Esophagus squamous epithelium (tissue), 5 donors: ENCODE data around the gene ENDOG. TPM values are rescaled to one million over a fixed set of nuclear protein-coding genes. Genes with fewer than 3 reads are reported as not detected.

Source experiments
- DNase-seq: peaks from one replicate; lab custom pipeline; 2025; lab: John Stamatoyannopoulos, UW
- H3K27ac ChIP-seq, 4 donors: fragments of 200-600 bp; sonication (generic); one replicate each; pipeline ENCODE4 v1.5.1; 2016 to 2019; ENCODE audit warnings: mild to moderate bottlenecking in 1 of 4
- H3K27me3 ChIP-seq, 4 donors: fragments of 200-600 bp; sonication (generic); 1 replicate in 3 of 4; 2 replicates in 1 of 4; pipeline versions ENCODE4 v1.5.1 to v1.6.0; 2017 to 2021; ENCODE audit warnings: antibody characterized with exemption in 1 of 4
- H3K36me3 ChIP-seq, 3 donors: fragments of 200-600 bp; sonication (generic); one replicate each; pipeline ENCODE4 v1.5.1; 2016 to 2019
- H3K4me1 ChIP-seq, 3 donors: fragments of 200-600 bp; sonication (generic); one replicate each; pipeline ENCODE4 v1.5.1; 2017 to 2019
- H3K4me3 ChIP-seq, 4 donors: fragments of 200-600 bp; sonication (generic); 1 replicate in 3 of 4; 2 replicates in 1 of 4; pipeline ENCODE4 v1.5.1; 2016 to 2019; ENCODE audit warnings: mild to moderate bottlenecking in 2 of 4, moderate library complexity in 1 of 4
- H3K9me3 ChIP-seq, 3 donors: fragments of 200-600 bp; sonication (generic); one replicate each; pipeline ENCODE4 v1.5.1; 2016 to 2019
- CTCF ChIP-seq, 6 experiments: fragments of 450-650 bp in 4 of 6; fragments of 200-600 bp in 2 of 6; sonication (generic) in 2 of 6; IDR thresholded peaks; one replicate each; pipeline ENCODE4 v1.5.1; 2016 to 2019; ENCODE audit warnings: antibody characterized with exemption in 6 of 6, mild to moderate bottlenecking in 4 of 6, moderate library complexity in 4 of 6
- POLR2A ChIP-seq, 4 donors: fragments of 450-650 bp; IDR thresholded peaks; one replicate each; pipeline ENCODE4 v1.6.1; 2017; ENCODE audit warnings: antibody characterized with exemption in 4 of 4, mild to moderate bottlenecking in 4 of 4, moderate library complexity in 3 of 4
- WGBS, 2 donors: methylation state at CpG; one replicate each; pipeline ENCODE4 v1.1.5; 2018; 5-methylcytosine and 5-hydroxymethylcytosine counted together
- intact Hi-C: fragments of 100-400 bp; cut with DNase I; formaldehyde crosslinking; loops from one replicate; pipeline ENCODE4 v1.15.0; 2022
- total RNA-seq, 4 donors: library from RNA; depleted of rRNA; stranded (reverse); fragments of >200 nt; gene quantifications; one replicate each; pipeline ENCODE4 v1.1.0, GENCODE V29; 2016
- donor health status: DM: yes; HTN: yes; CAD: no.

Gene ENDOG
- total RNA-seq, 4 donors from 2014 or later = 21.2 to 40.1 (median 36.5) TPM

DNA sequence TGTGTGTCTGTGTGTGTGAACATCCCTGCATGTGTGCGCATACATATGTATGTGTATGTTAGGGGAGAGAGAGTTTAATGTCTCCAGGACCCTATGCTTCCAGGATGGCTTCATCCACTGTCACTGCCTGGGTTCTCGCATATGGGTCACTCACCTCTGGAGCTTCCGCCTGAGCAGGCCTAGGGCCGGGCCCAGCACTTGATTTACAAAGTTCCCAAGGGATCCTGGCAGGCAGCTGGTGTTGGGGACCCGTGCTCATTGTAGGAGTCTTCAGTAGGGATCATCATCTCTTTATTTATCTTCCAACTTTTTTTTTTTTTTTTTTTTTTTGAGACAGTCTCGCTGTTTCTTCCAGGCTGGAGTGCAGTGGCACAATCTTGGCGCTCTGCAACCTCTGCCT, 18.2 kb upstream of the ENDOG start:
- H3K4me3 ChIP-seq = no peak overlapping the region
- peaks cover 19 to 98% (median 54%) of the 10 kb centered on the region in 3 donors for H3K36me3 ChIP-seq
- no peak overlapping the region for H3K27ac ChIP-seq
- no peaks in the 10 kb centered on the region for H3K4me1 ChIP-seq
- H3K27me3 ChIP-seq = no peaks in the 10 kb centered on the region
- no peak for DNase-seq
- intact Hi-C loops = no loop called here
- H3K9me3 ChIP-seq = no peaks in the 10 kb centered on the region
- whole genome bisulfite sequencing, 2 donors = 94% methylated on average over 7 of the region's 7 CpGs
- TF ChIP-seq POLR2A (IDR thresholded peaks at IDR 0.05) (no peak), CTCF (IDR thresholded peaks at IDR 0.05) (no peak)

GRCh38 chr9:128802482-128802881, 15.8 kb upstream of the ENDOG start:
- H3K27ac ChIP-seq = no peak overlapping the region
- TF ChIP-seq POLR2A (IDR thresholded peaks at IDR 0.05) = no peak
- no peak for TF ChIP-seq CTCF (IDR thresholded peaks at IDR 0.05)
- no peaks in the 10 kb centered on the region for H3K27me3 ChIP-seq
- intact Hi-C loops = no loop called here
- 96 to 97% methylated on average over 4 of the region's 4 CpGs for WGBS, 2 donors
- H3K4me1 ChIP-seq = no peaks in the 10 kb centered on the region
- H3K4me3 ChIP-seq = no peak overlapping the region
- no peak for DNase-seq
- H3K36me3 ChIP-seq = peaks cover 16 to 100% (median 56%) of the 10 kb centered on the region in 3 donors
- H3K9me3 ChIP-seq = no peaks in the 10 kb centered on the region

DNA sequence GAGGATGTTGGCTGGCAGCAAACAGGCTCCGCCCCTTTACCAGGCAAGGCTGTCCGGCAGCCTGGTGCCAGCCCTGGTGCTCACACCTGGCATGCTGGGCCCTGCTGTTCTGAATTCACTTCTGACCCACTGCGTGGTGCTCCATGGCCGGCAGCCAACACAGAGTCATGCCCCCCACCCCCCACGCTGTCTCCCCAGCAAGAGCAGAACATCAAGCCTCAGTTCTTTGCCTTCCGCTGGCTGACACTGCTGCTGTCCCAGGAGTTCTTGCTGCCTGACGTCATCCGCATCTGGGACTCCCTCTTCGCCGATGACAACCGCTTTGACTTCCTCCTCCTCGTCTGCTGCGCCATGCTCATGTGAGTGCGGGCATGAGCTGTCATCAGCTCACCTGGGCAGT, 12.6 kb upstream of the ENDOG start:
- peaks cover 14 to 92% (median 25%) of the 10 kb centered on the region in 3 donors for H3K36me3 ChIP-seq
- H3K27ac ChIP-seq = no peak overlapping the region
- no peak overlapping the region for H3K4me3 ChIP-seq
- H3K4me1 ChIP-seq = peaks cover 0 to under 1% (median 0%) of the 10 kb centered on the region in 3 donors
- no peak for DNase-seq
- WGBS, 2 donors = 63 to 90% methylated on average over 7 to 11 of the region's 14 CpGs
- no peaks in the 10 kb centered on the region for H3K9me3 ChIP-seq
- no peaks in the 10 kb centered on the region for H3K27me3 ChIP-seq
- intact Hi-C loops = no loop called here
- TF ChIP-seq CTCF (IDR thresholded peaks at IDR 0.05) (no peak), POLR2A (IDR thresholded peaks at IDR 0.05) (no peak)

- H3K27ac ChIP-seq = no peak overlapping the region
- intact Hi-C loops = no loop called here
- WGBS, 2 donors = 88% methylated on average over 7 of the region's 14 CpGs; no CpG with 5 or more reads in 1 of the 2 donors
- H3K4me3 ChIP-seq = no peak overlapping the region
- H3K4me1 ChIP-seq = peaks cover 0 to 8% (median 0%) of the 10 kb centered on the region in 3 donors
- peaks cover 14 to 70% (median 21%) of the 10 kb centered on the region in 3 donors for H3K36me3 ChIP-seq
- DNase-seq = no peak
- no peaks in the 10 kb centered on the region for H3K9me3 ChIP-seq
- no peak for TF ChIP-seq POLR2A (IDR thresholded peaks at IDR 0.05)
- TF ChIP-seq CTCF (IDR thresholded peaks at IDR 0.05) = no peak
- H3K27me3 ChIP-seq = no peaks in the 10 kb centered on the region
Observed at GRCh38 chr9:128807827-128808226, 10.5 kb upstream of the ENDOG start.

DNA sequence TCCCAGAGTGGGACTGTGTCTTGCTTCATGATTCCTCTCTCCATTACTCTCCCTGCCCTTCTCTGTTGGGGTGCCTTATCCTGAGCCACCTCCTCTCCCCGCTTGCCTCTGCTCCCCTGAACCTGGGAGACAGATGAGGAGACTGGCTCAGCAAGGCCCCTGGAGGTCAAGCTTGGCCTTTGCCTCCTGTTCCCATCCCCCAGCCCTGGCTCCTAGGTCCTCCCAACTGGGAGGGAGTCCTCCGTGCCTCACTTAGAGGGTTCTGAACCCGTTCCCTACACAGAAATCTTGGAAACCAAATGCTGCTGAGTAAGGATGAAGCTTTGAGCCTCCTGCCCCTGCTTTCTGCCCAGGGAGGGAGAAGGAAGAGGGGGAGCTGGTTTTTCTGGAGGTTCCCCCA, 9.8 kb upstream of the ENDOG start:
- H3K36me3 ChIP-seq = peaks cover 14 to 63% (median 15%) of the 10 kb centered on the region in 3 donors
- peaks cover 0 to 8% (median 0%) of the 10 kb centered on the region in 3 donors for H3K4me1 ChIP-seq
- H3K27ac ChIP-seq = no peak overlapping the region
- no peaks in the 10 kb centered on the region for H3K27me3 ChIP-seq
- 76 to 95% methylated on average over 2 to 3 of the region's 3 CpGs for WGBS, 2 donors
- TF ChIP-seq POLR2A (IDR thresholded peaks at IDR 0.05) = no peak
- no peak for TF ChIP-seq CTCF (IDR thresholded peaks at IDR 0.05)
- DNase-seq = no peak
- H3K9me3 ChIP-seq = no peaks in the 10 kb centered on the region
- no peak overlapping the region for H3K4me3 ChIP-seq
- intact Hi-C loops = no loop called here
